RKO (cell line): ENCODE data around the gene RNF11.

ENCODE experiments used
- DNase-seq: peaks from one replicate; pipeline ENCODE4 v3.0.0-alpha.2; 2016; ENCODE audit warnings: low spot score

The RNF11 gene

GRCh38 chr1:51297401-51298321, 61.6 kb downstream of the RNF11 start:
- DNase-seq, result no peak

- no peak for DNase-seq
Observed at GRCh38 chr1:51298322-51298705, 62.2 kb downstream of the RNF11 start.

GRCh38 chr1:51299185-51299885, 63.3 kb downstream of the RNF11 start:
- DNase-seq, result no peak

GRCh38 chr1:51299981-51300670, 64.1 kb downstream of the RNF11 start:
- no peak for DNase-seq

GRCh38 chr1:51301152-51301843, 65.2 kb downstream of the RNF11 start:
- no peak for DNase-seq

- no peak for DNase-seq
Observed at GRCh38 chr1:51301844-51302162, 65.7 kb downstream of the RNF11 start.

GRCh38 chr1:51302270-51302669, 66.2 kb downstream of the RNF11 start:
- no peak for DNase-seq

- DNase-seq, result no peak
Observed at GRCh38 chr1:51302746-51303145, 66.7 kb downstream of the RNF11 start.

- no peak for DNase-seq
Observed at GRCh38 chr1:51303315-51303714, 67.2 kb downstream of the RNF11 start.

GRCh38 chr1:51303751-51304251, 67.7 kb downstream of the RNF11 start:
- no peak for DNase-seq

GRCh38 chr1:51304360-51304759, 68.3 kb downstream of the RNF11 start:
- DNase-seq, result no peak

- no peak for DNase-seq
Observed at GRCh38 chr1:51305371-51305823, 69.3 kb downstream of the RNF11 start.

GRCh38 chr1:51306950-51307349, 70.9 kb downstream of the RNF11 start:
- DNase-seq, result no peak

- no peak for DNase-seq
Observed at GRCh38 chr1:51308636-51309035, 72.6 kb downstream of the RNF11 start.

GRCh38 chr1:51309291-51309690, 73.2 kb downstream of the RNF11 start:
- no peak for DNase-seq

- no peak for DNase-seq
Observed at GRCh38 chr1:51310871-51311613, 75.0 kb downstream of the RNF11 start.

- DNase-seq, result no peak
Observed at GRCh38 chr1:51311826-51312225, 75.8 kb downstream of the RNF11 start.

GRCh38 chr1:51312718-51313117, 76.6 kb downstream of the RNF11 start:
- DNase-seq, result no peak

- DNase-seq, result no peak
Observed at GRCh38 chr1:51313268-51313852, 77.3 kb downstream of the RNF11 start.

GRCh38 chr1:51313961-51314777, 78.1 kb downstream of the RNF11 start:
- DNase-seq, result peak; percentile 46
